ENCODE measurements around the gene ITPRIPL2.

The ITPRIPL2 gene

DNA sequence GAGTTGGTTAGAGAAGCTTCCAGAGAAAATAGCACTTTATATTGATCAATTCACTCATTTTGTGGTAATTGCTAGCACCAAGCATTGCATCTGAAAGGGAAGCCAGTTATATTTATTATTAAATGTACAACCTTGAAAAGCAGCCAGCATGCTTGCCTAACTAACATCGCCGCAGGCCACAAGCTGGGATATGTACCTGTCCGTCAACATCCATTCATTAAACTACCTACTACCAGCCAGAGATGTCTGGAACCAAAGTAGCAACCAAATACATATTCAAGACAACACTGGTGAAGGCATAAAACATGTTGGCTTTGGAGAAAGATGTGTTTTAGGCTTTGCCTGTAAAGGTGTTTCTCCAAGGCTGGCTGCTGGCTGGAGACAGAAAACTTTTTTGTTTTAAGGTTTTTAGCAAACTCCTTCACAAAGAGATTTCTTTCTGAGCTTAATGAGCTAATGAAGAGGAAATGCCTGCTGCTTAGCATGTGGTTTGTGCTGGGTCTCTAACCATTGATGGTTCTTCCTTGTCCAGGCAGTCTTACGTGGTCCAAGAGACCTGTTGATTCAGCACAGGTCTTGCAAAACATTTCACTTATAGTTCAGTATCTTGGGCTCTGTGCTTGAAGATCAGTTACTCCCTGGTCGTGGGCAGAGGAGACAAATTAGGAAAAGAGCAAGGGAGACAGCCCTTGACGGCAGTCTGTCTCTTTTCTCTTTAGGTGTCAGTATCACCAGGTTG is 3.1 kb downstream of the ITPRIPL2 start:
- no peaks in the 10 kb centered on the region for H3K79me2 ChIP-seq (ENCODE audit: low read length)
- peak overlapping the region; percentile 64 for H2AFZ ChIP-seq (ENCODE audit: low read depth, low read length)
- H3K4me3 ChIP-seq (ENCODE audit: low read length) = no peak overlapping the region
- H3K4me1 ChIP-seq (ENCODE audit: low read length) = peaks cover 19% of the 10 kb centered on the region; the same call in 1 of the 2 replicates
- H3K27ac ChIP-seq (ENCODE audit: low read length) = no peak overlapping the region
- no peak for TF ChIP-seq EZH2phosphoT487 (IDR thresholded peaks at IDR 0.05; ENCODE audit: low read depth)
- TF ChIP-seq, protein P1, sequence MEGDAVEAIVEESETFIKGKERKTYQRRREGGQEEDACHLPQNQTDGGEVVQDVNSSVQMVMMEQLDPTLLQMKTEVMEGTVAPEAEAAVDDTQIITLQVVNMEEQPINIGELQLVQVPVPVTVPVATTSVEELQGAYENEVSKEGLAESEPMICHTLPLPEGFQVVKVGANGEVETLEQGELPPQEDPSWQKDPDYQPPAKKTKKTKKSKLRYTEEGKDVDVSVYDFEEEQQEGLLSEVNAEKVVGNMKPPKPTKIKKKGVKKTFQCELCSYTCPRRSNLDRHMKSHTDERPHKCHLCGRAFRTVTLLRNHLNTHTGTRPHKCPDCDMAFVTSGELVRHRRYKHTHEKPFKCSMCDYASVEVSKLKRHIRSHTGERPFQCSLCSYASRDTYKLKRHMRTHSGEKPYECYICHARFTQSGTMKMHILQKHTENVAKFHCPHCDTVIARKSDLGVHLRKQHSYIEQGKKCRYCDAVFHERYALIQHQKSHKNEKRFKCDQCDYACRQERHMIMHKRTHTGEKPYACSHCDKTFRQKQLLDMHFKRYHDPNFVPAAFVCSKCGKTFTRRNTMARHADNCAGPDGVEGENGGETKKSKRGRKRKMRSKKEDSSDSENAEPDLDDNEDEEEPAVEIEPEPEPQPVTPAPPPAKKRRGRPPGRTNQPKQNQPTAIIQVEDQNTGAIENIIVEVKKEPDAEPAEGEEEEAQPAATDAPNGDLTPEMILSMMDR (IDR thresholded peaks at IDR 0.05; ENCODE audit: low read depth, low read length) = no peak
- no peaks in the 10 kb centered on the region for H3K36me3 ChIP-seq (replicated peaks; ENCODE audit: low read depth, low read length)
- H3K9me3 ChIP-seq (ENCODE audit: insufficient read depth, low read length) = no peaks in the 10 kb centered on the region
- H3K4me2 ChIP-seq (ENCODE audit: low read length) = no peak overlapping the region
- no peaks in the 10 kb centered on the region for H4K20me1 ChIP-seq (ENCODE audit: insufficient read depth, low read length)
- H3K9ac ChIP-seq (ENCODE audit: low read length) = no peak overlapping the region
- no peaks in the 10 kb centered on the region for H3K27me3 ChIP-seq (ENCODE audit: low read depth, low read length)

DNA sequence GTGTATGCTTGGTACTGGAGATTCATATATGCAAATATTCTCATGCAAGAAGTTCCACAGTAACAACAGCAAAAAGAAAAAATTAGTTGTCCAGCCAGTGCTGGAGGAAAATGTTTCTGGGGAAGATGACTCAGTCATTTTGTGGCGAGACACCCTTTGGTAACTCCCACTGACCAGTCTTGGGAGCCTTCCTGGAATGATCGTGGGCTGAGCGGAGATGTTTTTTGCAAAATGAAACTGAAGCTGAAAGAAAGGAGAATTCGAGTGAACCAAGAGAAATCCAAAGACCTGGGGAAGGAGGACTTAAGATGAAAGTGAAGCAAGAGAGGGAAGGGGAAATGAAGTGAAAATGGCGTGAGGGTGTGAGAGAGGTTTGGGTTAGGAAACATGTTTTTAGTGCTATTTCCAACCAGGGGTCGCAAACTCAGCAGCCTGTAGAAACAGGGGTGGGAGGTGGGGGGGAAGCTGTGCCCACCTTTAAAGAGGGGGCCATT is 5.2 kb downstream of the ITPRIPL2 start:
- H3K4me2 ChIP-seq (ENCODE audit: low read length) = peak overlapping the region; percentile 50
- H3K27me3 ChIP-seq (ENCODE audit: low read depth, low read length) = no peaks in the 10 kb centered on the region
- H2AFZ ChIP-seq (ENCODE audit: low read depth, low read length) = peak overlapping the region; percentile 79; the same call in 1 of the 2 replicates
- no peak for TF ChIP-seq EZH2phosphoT487 (IDR thresholded peaks at IDR 0.05; ENCODE audit: low read depth)
- TF ChIP-seq, protein P1 (IDR thresholded peaks at IDR 0.05; ENCODE audit: low read depth, low read length) = no peak
- H3K4me1 ChIP-seq (ENCODE audit: low read length) = peaks cover 19% of the 10 kb centered on the region; the same call in 1 of the 2 replicates
- H3K4me3 ChIP-seq (ENCODE audit: low read length) = peak overlapping the region; percentile 38
- no peaks in the 10 kb centered on the region for H3K36me3 ChIP-seq (replicated peaks; ENCODE audit: low read depth, low read length)
- no peak overlapping the region for H3K27ac ChIP-seq (ENCODE audit: low read length)
- H4K20me1 ChIP-seq (ENCODE audit: insufficient read depth, low read length) = no peaks in the 10 kb centered on the region
- H3K9ac ChIP-seq (ENCODE audit: low read length) = 0 out of 2 replicates have a peak overlapping the region, but pooled peaks have one; percentile 7
- no peaks in the 10 kb centered on the region for H3K9me3 ChIP-seq (ENCODE audit: insufficient read depth, low read length)
- H3K79me2 ChIP-seq (ENCODE audit: low read length) = no peaks in the 10 kb centered on the region

DNA sequence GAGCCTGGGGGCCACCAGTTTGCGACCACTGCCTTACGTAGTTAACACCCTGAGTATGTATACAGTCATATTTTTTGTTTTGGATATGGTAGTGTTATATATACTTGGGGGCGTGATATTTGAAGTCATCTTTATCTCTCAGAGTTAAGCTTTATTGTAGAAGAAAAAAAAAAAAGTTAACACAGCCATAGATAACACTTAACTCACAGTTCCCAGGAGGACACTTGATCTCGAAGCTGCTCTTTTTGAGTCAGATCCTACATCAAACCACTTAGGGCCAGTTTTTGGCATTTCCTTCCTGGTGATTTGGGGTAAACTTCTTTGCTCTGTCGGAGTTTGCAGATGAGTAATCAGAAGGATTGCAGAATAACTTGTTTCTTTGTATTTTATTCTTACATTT is 5.8 kb downstream of the ITPRIPL2 start:
- no peak overlapping the region for H2AFZ ChIP-seq (ENCODE audit: low read depth, low read length)
- H4K20me1 ChIP-seq (ENCODE audit: insufficient read depth, low read length) = no peaks in the 10 kb centered on the region
- peak overlapping the region; percentile 38 for H3K4me3 ChIP-seq (ENCODE audit: low read length)
- no peaks in the 10 kb centered on the region for H3K36me3 ChIP-seq (replicated peaks; ENCODE audit: low read depth, low read length)
- no peaks in the 10 kb centered on the region for H3K27me3 ChIP-seq (ENCODE audit: low read depth, low read length)
- H3K9me3 ChIP-seq (ENCODE audit: insufficient read depth, low read length) = no peaks in the 10 kb centered on the region
- TF ChIP-seq, protein P1 (IDR thresholded peaks at IDR 0.05; ENCODE audit: low read depth, low read length) = no peak
- no peak for TF ChIP-seq EZH2phosphoT487 (IDR thresholded peaks at IDR 0.05; ENCODE audit: low read depth)
- H3K9ac ChIP-seq (ENCODE audit: low read length) = no peak overlapping the region
- peaks cover 19% of the 10 kb centered on the region; the same call in 1 of the 2 replicates for H3K4me1 ChIP-seq (ENCODE audit: low read length)
- peak overlapping the region; percentile 50 for H3K4me2 ChIP-seq (ENCODE audit: low read length)
- no peak overlapping the region for H3K27ac ChIP-seq (ENCODE audit: low read length)
- no peaks in the 10 kb centered on the region for H3K79me2 ChIP-seq (ENCODE audit: low read length)

DNA sequence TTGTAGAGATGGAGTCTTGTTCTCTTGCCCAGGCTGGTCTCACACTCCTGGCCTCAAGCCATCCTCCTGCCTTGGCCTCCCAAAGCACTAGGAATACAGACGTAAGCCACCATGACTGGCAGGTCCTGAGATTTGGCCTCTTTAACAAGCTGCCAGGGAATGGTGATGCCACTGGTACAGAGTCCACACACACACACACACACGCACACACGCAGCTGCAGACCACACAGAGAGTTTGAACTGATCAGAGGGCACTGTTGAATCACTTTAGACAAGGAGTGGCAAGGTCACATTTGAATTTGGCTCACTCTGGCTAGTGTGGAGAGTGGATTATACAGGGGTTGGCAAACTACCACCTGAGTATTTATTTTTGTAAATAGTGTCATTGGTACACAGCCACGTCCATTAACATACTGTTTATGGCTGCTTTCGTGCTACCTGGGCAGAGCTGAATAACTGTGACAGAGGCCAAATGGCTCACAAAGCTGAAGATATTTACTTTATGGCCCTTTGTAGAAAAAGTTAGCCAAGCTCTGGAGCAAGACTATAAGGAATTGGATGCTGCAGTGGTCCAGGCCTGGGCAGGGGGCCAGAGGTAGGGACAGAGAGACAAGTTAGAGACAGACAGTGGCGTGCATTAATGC is 9.9 kb downstream of the ITPRIPL2 start:
- Histone ChIP-seq H3K4me3 (ENCODE audit: low read length) (no peak overlapping the region), H3K27ac (ENCODE audit: low read length) (no peak overlapping the region), H3K27me3 (ENCODE audit: low read depth, low read length) (peaks cover 5% of the 10 kb centered on the region; the same call in 1 of the 2 replicates)

More for the DNA sequence above, 9.9 kb downstream of the ITPRIPL2 start:
- no peak overlapping the region for H3K9ac ChIP-seq (ENCODE audit: low read length)
- H3K4me1 ChIP-seq (ENCODE audit: low read length) = peaks cover 28% of the 10 kb centered on the region
- H3K9me3 ChIP-seq (ENCODE audit: insufficient read depth, low read length) = no peaks in the 10 kb centered on the region
- no peaks in the 10 kb centered on the region for H3K36me3 ChIP-seq (replicated peaks; ENCODE audit: low read depth, low read length)
- H3K4me2 ChIP-seq (ENCODE audit: low read length) = no peak overlapping the region
- no peaks in the 10 kb centered on the region for H3K79me2 ChIP-seq (ENCODE audit: low read length)
- no peak overlapping the region for H2AFZ ChIP-seq (ENCODE audit: low read depth, low read length)
- TF ChIP-seq, protein P1 (IDR thresholded peaks at IDR 0.05; ENCODE audit: low read depth, low read length) = no peak
- TF ChIP-seq EZH2phosphoT487 (IDR thresholded peaks at IDR 0.05; ENCODE audit: low read depth) = no peak
- H4K20me1 ChIP-seq (ENCODE audit: insufficient read depth, low read length) = no peaks in the 10 kb centered on the region
